ENCODE results near the gene RFX6.

DNA sequence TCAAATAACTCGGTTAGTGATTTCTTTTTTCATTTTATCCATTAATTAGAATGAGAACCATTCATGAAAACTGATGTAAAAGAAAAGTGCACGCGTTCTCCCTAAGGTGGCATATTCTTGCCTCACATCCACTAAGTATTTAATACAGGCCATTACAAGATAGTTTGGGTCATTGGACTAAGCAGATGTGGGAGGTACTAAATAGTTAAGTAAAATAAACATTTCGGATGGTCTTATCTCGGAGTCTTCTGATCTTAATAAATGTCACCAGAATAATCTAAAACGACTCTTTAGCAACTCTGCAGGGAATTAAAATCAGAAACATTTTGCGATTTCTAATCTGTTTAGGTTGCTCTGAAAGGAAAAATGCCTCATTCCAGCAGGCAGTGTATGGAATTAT lies 78.7 kb downstream of the RFX6 start:
- TF ChIP-seq, protein P1, sequence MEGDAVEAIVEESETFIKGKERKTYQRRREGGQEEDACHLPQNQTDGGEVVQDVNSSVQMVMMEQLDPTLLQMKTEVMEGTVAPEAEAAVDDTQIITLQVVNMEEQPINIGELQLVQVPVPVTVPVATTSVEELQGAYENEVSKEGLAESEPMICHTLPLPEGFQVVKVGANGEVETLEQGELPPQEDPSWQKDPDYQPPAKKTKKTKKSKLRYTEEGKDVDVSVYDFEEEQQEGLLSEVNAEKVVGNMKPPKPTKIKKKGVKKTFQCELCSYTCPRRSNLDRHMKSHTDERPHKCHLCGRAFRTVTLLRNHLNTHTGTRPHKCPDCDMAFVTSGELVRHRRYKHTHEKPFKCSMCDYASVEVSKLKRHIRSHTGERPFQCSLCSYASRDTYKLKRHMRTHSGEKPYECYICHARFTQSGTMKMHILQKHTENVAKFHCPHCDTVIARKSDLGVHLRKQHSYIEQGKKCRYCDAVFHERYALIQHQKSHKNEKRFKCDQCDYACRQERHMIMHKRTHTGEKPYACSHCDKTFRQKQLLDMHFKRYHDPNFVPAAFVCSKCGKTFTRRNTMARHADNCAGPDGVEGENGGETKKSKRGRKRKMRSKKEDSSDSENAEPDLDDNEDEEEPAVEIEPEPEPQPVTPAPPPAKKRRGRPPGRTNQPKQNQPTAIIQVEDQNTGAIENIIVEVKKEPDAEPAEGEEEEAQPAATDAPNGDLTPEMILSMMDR (IDR thresholded peaks at IDR 0.05; ENCODE audit: low read depth, low read length, missing input control) = no peak
- TF ChIP-seq YY1 (IDR thresholded peaks at IDR 0.05) = no peak
- TF ChIP-seq JUND (IDR thresholded peaks at IDR 0.05) = no peak
- TF ChIP-seq EGR1 (IDR thresholded peaks at IDR 0.05; ENCODE audit: low read depth in 2 of 2) = no peak
- TF ChIP-seq, protein P2, sequence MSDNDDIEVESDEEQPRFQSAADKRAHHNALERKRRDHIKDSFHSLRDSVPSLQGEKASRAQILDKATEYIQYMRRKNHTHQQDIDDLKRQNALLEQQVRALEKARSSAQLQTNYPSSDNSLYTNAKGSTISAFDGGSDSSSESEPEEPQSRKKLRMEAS (IDR thresholded peaks at IDR 0.05) = no peak
- TF ChIP-seq, protein P3, sequence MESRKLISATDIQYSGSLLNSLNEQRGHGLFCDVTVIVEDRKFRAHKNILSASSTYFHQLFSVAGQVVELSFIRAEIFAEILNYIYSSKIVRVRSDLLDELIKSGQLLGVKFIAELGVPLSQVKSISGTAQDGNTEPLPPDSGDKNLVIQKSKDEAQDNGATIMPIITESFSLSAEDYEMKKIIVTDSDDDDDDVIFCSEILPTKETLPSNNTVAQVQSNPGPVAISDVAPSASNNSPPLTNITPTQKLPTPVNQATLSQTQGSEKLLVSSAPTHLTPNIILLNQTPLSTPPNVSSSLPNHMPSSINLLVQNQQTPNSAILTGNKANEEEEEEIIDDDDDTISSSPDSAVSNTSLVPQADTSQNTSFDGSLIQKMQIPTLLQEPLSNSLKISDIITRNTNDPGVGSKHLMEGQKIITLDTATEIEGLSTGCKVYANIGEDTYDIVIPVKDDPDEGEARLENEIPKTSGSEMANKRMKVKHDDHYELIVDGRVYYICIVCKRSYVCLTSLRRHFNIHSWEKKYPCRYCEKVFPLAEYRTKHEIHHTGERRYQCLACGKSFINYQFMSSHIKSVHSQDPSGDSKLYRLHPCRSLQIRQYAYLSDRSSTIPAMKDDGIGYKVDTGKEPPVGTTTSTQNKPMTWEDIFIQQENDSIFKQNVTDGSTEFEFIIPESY (IDR thresholded peaks at IDR 0.05) = no peak
- no peak for TF ChIP-seq HNF4G (IDR thresholded peaks at IDR 0.05)
- no peak for TF ChIP-seq TAF1 (conservative IDR thresholded peaks at IDR 0.05)
- TF ChIP-seq RAD21 (IDR thresholded peaks at IDR 0.05) = peak in 1 of 2 donors; percentile 6
- TF ChIP-seq, protein P4, sequence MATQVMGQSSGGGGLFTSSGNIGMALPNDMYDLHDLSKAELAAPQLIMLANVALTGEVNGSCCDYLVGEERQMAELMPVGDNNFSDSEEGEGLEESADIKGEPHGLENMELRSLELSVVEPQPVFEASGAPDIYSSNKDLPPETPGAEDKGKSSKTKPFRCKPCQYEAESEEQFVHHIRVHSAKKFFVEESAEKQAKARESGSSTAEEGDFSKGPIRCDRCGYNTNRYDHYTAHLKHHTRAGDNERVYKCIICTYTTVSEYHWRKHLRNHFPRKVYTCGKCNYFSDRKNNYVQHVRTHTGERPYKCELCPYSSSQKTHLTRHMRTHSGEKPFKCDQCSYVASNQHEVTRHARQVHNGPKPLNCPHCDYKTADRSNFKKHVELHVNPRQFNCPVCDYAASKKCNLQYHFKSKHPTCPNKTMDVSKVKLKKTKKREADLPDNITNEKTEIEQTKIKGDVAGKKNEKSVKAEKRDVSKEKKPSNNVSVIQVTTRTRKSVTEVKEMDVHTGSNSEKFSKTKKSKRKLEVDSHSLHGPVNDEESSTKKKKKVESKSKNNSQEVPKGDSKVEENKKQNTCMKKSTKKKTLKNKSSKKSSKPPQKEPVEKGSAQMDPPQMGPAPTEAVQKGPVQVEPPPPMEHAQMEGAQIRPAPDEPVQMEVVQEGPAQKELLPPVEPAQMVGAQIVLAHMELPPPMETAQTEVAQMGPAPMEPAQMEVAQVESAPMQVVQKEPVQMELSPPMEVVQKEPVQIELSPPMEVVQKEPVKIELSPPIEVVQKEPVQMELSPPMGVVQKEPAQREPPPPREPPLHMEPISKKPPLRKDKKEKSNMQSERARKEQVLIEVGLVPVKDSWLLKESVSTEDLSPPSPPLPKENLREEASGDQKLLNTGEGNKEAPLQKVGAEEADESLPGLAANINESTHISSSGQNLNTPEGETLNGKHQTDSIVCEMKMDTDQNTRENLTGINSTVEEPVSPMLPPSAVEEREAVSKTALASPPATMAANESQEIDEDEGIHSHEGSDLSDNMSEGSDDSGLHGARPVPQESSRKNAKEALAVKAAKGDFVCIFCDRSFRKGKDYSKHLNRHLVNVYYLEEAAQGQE (IDR thresholded peaks at IDR 0.05) = no peak
